NCI-H69 (cell line): Measurements from ENCODE around the gene RPS29.
"Not testable (repeated sequence)": the region's sequence is repeated elsewhere in the genome, so short reads cannot be mapped to it uniquely, and the experiment has no call there.

Experiments
- DNase-seq: peaks from one replicate; lab custom pipeline; 2025; lab: John Stamatoyannopoulos, UW

Gene RPS29

DNA sequence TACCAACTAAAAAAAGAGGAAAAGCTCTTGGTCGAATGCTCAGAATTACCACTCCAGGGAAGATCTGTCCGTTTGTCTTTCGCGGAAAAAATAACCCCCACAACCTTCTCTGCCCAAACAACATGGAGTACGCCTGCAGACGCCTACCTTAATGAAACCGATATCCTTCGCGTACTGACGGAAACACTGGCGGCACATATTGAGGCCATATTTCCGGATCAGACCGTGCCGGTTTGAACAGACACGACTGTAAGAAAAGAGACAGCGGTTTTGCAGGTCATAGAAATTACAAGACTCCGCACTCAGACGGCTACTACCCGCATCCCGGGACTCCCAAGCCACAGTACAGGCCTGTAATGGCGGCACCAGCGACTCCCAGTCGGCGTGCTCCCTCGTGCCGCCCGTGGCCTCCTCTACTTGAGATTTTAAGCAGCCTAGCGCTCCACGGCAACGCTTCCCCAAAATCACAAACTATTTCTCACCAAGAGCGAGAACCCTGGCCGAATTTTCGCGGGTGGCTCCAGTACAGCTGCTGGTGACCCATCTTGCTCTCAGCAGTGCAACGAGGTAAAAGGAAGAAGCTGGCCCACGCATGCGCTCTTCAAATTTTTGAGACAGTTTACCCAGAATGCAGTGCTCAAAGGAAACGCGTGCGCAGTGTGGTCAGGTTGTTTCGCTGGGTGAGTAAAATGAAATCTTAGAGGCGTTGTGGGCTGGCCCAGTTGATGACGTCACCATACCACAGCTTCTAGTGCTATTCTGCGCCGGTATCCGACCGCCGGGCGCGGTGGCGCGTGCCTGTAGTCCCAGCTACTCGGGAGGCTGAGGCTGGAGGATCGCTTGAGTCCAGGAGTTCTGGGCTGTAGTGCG, at the start of gene RPS29:
Gene RPS29, minus strand, starts transcription at position 578 of the 870 bp plus-strand sequence. Its CDS starts 34 bp downstream, at position 544.
- peak; percentile 99 for DNase-seq

DNA sequence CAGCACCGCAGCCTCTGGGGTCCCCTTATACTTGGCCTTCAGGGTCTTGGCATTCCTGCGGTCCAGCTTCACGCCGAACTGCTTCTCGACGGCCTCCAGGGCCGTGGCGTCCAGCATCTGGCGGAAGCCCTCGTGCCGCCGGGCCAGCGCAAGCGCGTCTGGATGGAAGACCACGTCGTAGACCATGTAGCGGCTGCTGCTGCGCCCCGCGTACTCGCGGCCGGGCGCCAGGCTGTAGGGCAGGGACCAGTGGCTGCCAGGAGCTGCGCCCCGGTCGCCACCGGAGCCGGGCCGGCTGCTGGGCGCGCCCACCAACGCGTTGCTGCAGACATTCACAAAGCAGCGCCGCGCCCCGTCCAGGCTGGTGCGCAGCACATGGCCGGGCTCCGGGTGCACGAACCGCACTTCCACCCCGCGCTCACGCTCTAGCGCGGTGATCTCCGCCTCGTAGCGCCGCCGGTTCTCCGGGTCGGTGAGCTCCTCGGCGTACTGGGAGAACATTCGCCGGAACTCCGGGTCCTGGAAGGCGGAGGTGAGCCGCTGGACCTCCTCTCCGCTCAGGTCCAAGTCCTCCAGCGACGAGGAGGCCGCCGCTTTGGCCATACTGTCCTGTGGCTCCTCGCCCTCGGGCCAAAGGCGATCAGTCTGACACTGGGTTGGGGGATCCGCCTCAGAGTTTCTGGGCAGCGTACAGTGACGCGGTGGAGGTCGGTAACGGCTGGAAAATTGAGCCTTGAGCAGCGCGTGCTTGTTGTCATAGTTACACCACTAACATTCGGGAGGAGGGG, 48.6 kb upstream of the RPS29 start, which contains the start of gene DNAAF2:
Gene DNAAF2, minus strand, starts transcription at position 698 of the 788 bp plus-strand sequence. Its CDS starts 95 bp downstream, at position 603.
- DNase-seq: peak; percentile 85

DNA sequence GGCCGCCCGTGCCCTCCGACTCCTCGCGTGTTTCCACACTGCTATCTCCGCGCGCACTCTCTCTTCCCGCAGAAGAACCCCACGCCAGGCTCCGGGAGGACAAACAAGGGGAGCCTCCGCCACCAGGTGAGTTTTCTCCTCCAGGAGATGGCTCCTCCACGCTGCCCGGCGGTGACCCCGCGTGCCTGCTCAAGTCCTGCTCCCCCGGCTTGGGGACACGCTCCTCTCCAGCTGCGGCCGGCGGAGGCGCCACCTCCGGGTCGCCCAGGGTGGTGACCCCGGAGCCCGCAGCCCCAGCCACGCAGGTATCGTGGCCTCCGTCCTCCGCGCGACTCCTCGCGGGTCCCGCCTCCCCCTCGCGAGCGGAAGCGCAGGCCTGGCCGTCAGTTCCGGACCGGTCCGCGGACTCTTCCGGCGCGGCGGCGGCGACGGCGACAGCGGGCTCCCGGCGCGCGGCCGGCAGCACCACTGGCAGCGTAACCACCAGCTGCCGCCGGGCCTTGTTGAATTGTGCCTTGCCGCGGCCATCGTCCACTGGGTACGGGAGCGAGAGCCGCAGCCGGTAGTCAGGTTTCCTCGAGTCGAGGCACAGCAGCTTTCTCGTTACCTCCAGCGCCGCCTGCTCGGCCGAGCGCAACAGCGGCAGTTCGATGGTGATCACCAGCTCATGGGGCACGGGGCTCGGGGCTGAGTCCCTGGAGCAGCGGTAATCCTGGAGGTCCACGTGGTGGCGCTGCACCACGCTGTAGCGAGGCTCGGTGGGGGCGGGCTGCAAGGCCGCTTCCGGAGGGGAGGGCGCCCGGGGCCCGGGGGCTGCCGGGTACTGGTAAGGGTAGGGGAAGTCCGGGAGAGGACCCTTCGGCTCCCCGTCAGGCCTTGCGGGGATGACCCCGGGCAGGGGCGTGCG, 47.7 kb upstream of the RPS29 start:
- DNase-seq: peak; percentile 98

DNA sequence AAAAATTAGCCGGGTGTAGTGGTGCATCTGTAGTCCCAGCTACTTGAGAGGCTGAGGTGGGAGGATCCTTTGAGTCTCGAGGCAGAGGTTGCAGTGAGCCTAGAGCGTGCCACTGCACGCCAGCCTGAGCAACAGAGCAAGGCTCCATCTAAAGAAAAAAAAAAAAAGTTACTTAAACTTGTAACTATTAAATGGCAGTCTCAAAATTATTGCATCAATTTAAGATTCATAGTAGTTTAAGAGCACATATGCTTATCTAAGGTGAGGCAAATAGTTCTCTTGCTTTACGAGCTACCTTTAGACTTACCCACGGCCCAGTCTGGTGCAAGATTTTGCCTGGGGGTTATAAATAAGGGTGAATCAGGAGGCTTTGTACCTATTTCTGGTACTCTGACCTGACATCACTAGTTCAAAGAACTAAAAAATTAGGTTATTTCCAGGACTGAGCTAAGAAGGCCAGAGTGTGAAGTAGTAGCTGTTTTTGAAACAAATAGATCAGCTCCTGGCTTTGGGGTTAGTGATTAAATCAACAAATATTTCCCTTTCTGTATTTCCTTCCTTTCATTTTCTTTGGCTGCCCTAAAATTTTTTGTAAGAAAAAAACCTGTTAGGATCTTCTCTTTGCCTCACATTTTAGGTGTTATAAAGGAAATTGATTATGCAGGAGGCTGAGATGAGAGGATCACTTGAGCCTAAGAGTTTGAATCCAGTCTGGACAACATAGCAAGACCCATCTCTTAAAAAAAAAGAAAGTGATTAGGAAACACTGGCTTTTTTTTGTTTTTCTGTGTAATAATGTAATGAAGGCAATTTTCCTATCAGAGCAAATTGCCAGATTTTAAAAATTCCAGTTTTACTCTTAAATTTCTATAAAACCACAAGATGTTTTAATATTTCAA, 38.0 kb upstream of the RPS29 start:
- DNase-seq: no peak

DNA sequence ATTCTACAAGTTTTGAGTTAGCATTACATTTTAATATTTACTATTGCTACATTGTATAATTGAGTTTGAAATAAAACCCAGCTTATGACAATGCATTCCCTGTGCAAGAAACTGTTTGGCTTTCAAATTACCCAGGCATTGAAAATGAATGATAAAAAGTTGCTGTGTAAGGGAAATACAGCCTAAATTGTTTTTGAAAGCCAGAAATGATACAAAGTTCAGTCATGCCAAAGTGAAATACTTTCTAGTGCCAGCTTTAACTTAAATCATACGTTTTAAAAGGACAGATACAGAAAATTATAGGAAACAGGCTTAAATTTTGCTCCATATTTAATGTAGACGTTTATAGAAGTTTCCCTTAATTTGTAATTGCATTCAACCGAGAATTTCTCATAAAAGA, 37.2 kb upstream of the RPS29 start:
- DNase-seq: no peak

DNA sequence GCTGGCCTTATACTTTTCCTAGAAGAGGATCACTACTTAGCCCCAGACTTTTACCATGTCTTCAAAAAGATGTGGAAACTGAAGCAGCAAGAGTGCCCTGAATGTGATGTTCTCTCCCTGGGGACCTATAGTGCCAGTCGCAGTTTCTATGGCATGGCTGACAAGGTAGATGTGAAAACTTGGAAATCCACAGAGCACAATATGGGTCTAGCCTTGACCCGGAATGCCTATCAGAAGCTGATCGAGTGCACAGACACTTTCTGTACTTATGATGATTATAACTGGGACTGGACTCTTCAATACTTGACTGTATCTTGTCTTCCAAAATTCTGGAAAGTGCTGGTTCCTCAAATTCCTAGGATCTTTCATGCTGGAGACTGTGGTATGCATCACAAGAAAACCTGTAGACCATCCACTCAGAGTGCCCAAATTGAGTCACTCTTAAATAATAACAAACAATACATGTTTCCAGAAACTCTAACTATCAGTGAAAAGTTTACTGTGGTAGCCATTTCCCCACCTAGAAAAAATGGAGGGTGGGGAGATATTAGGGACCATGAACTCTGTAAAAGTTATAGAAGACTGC, 35.9 kb upstream of the RPS29 start:
- DNase-seq: peak; percentile 41

DNA sequence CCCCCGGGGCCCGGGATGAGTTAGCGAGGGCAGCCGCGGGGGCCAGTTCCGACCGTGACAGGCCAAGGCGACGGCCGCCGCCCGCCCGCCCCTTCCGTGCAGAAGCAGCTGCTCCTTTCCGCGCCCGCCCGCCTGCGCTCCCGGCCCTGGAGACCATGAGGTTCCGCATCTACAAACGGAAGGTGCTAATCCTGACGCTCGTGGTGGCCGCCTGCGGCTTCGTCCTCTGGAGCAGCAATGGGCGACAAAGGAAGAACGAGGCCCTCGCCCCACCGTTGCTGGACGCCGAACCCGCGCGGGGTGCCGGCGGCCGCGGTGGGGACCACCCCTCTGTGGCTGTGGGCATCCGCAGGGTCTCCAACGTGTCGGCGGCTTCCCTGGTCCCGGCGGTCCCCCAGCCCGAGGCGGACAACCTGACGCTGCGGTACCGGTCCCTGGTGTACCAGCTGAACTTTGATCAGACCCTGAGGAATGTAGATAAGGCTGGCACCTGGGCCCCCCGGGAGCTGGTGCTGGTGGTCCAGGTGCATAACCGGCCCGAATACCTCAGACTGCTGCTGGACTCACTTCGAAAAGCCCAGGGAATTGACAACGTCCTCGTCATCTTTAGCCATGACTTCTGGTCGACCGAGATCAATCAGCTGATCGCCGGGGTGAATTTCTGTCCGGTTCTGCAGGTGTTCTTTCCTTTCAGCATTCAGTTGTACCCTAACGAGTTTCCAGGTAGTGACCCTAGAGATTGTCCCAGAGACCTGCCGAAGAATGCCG, 35.1 kb upstream of the RPS29 start:
- DNase-seq: peak; percentile 83

DNA sequence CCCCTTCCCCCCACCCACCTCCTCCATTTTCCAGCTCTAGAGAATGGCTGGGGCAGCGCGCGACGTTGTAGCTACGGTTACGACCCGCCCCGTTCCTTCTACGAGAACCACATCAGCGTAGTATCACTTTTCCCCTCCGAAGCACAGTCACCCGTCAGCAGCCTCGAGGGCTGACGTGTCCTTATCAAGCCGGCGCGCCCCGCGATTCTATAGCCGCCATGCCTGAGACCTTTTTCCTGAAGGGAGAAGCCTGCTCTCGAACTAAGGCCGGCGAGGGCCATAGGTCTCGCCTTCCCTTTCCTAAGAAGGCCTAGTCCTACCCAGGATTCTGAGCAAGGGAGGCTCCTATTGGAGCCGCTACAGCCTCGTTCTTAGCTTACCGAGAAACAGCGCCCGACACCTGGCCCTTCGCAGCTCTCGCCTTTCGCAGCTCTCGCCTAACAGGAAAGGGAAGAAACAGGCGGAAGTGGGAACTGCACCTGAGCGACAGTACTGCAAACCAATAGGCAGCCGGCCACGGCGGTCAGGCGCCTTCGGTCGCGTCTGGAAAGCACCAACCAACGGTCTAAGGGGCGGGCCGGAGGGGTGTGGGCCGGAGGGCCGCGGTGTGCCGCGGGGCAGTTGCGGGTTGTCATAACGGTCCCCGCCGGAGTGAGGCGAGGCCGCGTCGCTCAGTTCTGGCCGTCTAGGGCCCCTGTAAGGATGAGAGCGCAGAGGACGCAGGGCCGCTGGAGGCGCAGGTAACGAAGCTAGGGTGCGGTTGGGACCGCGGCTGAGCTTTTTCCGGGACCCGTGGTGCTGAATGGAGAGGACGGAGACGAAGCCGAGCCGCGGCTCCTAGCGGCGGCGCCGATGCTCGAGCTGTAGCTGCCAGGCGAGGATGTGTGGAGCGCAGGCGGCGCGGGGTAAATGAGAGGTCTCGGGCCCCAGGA, 34.3 kb upstream of the RPS29 start, which contains the start of the genes MGAT2 and RPL36AL:
Gene MGAT2, plus strand, starts transcription at position 618 of the 932 bp plus-strand sequence. CDS start 470 bp downstream, outside the sequence.
Gene RPL36AL, minus strand, starts transcription at position 445 of the 932 bp plus-strand sequence. CDS start 1,522 bp downstream, outside the sequence.
- peak; percentile 99 for DNase-seq

DNA sequence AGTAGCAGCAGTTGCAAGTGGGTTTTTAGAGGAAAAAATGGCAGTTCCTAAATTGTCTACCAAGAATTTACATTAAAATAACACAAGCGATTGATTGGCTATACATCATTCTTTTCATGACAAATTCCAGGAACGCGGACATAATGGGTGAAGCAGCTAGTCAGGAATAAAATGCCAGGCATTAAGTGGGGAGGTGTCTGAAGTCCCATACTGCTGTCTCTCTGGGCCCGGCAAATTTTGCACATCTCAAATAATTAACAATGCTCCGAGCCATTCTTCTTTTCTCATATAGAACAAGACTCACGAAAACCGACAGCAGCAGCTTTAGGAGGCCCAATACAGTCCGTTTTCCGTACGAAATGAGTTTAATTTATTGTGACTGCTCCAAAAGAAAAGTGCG, 33.5 kb upstream of the RPS29 start:
- DNase-seq: no peak

DNA sequence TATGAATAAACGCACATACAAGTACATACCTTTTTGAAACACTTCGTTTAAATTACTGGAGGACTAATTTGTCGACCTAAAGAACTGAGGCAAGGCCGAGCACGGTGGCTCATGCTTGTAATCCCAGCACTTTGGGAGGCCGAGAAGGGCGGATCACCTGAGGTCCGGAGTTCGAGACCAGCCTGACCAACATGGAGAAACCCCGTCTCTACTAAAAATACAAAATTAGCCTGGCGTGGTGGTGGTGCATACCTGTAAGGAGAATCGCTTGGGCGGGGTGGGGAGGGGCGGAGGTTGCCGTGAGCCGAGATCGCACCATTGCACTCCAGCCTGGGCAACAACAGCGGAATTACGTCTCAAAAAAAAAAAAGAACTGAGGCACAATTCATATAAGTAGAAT, 33.1 kb upstream of the RPS29 start:
- DNase-seq: not testable (repeated sequence)

DNA sequence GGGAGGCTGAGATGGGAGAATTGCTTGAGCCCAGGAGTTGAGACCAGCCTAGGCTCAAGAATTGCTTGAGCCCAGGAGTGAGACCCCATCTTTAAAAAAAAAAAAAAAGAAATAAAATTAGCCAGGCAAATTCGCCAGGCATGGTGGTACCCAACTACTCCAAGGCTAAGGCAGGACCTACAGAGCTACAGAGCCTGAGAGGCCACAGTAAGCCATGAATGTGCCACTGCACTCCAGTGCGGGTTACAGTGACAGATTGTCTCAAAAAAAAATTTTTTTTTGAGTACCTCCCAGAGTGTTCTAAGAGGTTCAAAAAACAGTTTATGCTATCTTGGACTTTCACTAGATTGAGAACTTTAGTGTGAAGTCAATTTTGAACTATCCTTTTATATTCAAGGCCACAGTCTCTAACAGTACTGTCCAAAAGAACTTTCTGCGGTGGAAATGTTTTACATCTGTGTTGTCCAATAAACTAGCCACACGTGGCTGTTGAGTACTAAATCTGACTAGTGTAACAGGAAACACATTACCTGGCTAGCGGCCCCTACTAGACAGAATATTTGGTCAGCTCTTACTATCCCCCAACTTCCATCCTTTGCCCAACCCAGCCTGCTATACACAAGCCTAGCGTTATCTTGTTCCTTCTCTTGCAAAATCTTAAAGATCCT, 31.8 kb upstream of the RPS29 start:
- no peak for DNase-seq

DNA sequence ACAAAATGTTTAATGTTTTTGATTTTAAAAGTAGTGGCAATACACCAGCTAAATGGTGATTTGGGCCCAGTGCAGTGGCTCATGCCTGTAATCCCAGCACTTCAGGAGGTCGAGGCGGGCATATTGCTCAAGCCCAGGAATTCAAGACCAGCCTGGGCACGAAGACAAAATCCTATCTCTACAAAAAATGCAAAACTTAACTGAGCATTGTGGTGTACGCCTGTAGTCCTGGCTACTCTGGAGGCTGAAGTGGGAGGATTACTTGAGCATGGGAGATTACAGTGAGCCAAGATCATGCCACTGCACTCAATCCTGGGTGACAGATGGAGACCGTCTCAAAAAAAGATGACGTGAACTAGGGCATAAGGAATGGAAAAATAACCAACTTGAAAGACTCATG, 29.6 kb upstream of the RPS29 start:
- no peak for DNase-seq

DNA sequence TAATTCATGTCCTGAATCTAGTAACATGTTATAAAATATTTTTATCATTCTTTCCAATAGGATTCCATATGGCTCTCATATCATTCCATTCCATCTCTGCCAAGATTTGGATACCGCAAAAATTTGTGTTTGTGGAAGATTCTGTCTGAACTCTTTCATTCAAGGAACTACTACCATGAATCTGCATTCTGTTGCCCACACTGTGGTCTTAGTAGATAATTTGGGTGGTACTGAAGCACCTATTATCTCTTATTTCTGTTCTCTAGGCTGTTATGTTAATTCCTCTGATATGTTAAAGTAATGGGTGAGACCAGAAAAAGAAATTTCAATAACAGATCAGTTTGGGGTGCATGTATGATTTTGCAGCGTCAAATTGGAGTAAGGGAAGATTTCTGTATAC, 28.0 kb upstream of the RPS29 start:
- no peak for DNase-seq

DNA sequence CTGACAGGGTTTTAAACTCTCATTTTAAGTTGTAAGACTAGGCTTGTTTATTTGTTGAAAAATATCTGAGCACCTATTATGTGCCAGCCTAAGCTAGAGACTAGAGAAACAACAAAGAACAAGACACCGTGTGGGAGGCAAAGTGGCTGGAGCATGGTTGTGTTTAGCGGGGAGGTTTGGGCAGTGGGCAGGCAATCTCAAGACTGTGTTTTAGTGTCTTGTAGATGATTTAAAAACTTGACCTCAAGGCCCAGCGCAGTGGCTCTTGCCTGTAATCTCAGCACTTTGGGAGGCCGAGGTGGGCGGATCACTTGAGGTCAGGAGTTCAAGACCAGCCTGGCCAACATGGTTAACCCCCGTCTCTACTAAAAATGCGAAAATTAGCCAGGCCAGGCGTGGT, 26.5 kb upstream of the RPS29 start:
- DNase-seq: no peak

DNA sequence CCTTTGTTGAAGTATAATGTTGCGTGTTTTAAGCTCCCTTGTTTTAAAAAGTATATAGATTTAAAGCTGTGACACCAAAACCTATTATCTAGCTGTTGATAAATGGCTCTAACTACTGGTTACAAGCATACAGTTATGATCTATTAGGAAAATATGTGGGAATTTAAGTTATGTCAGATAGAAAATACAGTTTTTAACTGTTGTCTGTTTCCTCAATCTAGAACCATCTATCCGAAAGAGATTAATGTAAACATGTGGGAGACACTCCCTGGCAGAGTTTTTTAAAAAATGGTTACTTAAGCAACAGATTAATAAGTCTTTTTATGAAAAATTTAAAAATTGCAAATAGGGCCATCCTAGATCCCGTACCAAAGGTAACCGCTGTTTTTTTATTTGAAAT, 26.1 kb upstream of the RPS29 start:
- no peak for DNase-seq

DNA sequence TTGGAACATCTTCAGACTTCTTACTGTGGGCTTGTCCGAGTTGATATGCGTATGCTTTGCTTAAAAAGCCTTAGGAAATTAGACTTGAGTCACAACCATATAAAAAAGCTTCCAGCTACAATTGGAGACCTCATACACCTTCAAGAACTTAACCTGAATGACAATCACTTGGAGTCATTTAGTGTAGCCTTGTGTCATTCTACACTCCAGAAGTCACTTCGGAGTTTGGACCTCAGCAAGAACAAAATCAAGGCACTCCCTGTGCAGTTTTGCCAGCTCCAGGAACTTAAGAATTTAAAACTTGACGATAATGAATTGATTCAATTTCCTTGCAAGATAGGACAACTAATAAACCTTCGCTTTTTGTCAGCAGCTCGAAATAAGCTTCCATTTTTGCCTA, 21.4 kb upstream of the RPS29 start:
- DNase-seq: no peak

DNA sequence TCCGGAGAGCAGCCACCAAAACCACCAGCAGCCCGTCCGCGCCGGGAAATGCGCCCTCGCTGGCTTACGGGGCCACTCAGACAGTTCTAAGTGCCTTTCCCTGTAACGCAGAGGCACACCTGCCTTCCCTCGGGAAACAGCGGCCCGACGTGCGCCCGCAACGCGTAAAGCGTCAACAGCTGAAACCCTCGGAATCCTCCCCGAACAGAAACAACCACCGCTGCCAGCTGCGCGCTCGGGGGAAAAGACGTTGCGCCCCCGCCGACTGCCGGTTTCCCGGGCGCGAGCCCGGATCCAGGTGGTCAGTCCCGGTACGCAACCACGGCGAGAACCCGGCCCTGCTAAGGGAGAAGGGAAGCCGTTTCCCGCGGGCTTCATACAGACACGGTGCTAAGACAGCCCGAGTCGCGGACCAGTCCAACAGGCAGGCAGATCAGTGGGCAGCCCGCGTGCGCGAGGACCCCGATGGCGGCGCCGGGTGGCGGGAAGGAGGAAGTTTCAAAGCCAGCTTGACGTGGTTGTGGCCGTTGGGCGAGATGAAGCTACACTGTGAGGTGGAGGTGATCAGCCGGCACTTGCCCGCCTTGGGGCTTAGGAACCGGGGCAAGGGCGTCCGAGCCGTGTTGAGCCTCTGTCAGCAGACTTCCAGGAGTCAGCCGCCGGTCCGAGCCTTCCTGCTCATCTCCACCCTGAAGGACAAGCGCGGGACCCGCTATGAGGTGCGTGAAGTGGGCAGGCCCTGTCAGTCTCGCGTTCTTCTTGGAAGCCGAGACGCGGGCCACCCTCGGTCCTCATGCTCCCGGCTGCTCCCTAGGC, 12.5 kb upstream of the RPS29 start, which contains the start of gene LRR1:
Gene LRR1, plus strand, starts transcription at position 456 of the 816 bp plus-strand sequence. Its CDS starts 81 bp downstream, at position 537.
- peak; percentile 92 for DNase-seq
